Common myeloid progenitor, CD34-positive (primary cell): ENCODE data around the gene RIPPLY1.

Experiments
- CTCF ChIA-PET: fragments of 350-600 bp; sonication (Branson Sonifier 250); formaldehyde crosslinking; loops from one replicate; lab custom pipeline; 2021; ENCODE audit warnings: antibody characterized with exemption; lab: Charles Lee
- POLR2A ChIA-PET: fragments of 350-600 bp; sonication (Branson Sonifier 250); formaldehyde crosslinking; loops from one replicate; lab custom pipeline; 2021; ENCODE audit warnings: antibody characterized with exemption; lab: Charles Lee
- DNase-seq, 3 donors: peaks; one replicate each; pipeline versions ENCODE4 v3.0.0 to v3.0.0-alpha.2; 2013
- H3K27ac ChIP-seq, 2 experiments: 1 replicate in 1 of 2; 2 replicates in 1 of 2; pipeline ENCODE4 v1.7.0; 2013; ENCODE audit warnings: inconsistent platforms in 2 of 2, low read length in 2 of 2, mild to moderate bottlenecking in 2 of 2, low read depth in 1 of 2, moderate library complexity in 1 of 2; ENCODE audit not compliant: severe bottlenecking in 2 of 2, insufficient read depth in 1 of 2, poor library complexity in 1 of 2
- H3K27me3 ChIP-seq, 5 experiments: replicated peaks in 2 of 5; 1 replicate in 3 of 5; 2 replicates in 2 of 5; pipeline versions ENCODE4 v1.6.1 to v1.7.0; 2013; ENCODE audit warnings: low read length in 4 of 5, mild to moderate bottlenecking in 2 of 5, moderate library complexity in 2 of 5, inconsistent platforms in 1 of 5; ENCODE audit not compliant: insufficient read depth in 5 of 5, control insufficient read depth in 4 of 5
- H3K36me3 ChIP-seq, 4 experiments: 1 replicate in 2 of 4; 2 replicates in 2 of 4; pipeline versions ENCODE4 v1.6.1 to v1.7.0; 2013; ENCODE audit warnings: low read length in 3 of 4, control low read depth in 1 of 4, mild to moderate bottlenecking in 1 of 4; ENCODE audit not compliant: control insufficient read depth in 4 of 4, insufficient read depth in 4 of 4
- H3K4me1 ChIP-seq, 4 experiments: 1 replicate in 3 of 4; 2 replicates in 1 of 4; pipeline versions ENCODE4 v1.6.1 to v1.7.1; 2013; ENCODE audit warnings: low read length in 3 of 4, mild to moderate bottlenecking in 3 of 4, control low read depth in 1 of 4, inconsistent platforms in 1 of 4, moderate library complexity in 1 of 4; ENCODE audit not compliant: control insufficient read depth in 4 of 4, insufficient read depth in 4 of 4; ENCODE audit errors: control extremely low read depth in 1 of 4
- H3K4me3 ChIP-seq, 7 experiments: 1 replicate in 4 of 7; 2 replicates in 3 of 7; pipeline versions ENCODE4 v1.5.1 to v1.7.0; 2013; ENCODE audit warnings: mild to moderate bottlenecking in 7 of 7, low read length in 6 of 7, moderate library complexity in 6 of 7, inconsistent platforms in 2 of 7, low read depth in 2 of 7, control low read depth in 1 of 7; ENCODE audit not compliant: insufficient read depth in 4 of 7, control insufficient read depth in 1 of 7; ENCODE audit errors: extremely low read depth in 1 of 7
- H3K9me3 ChIP-seq, 5 experiments: 1 replicate in 4 of 5; 2 replicates in 1 of 5; pipeline versions ENCODE4 v1.6.1 to v1.7.1; 2013; ENCODE audit warnings: low read length in 4 of 5, mild to moderate bottlenecking in 2 of 5, inconsistent platforms in 1 of 5, low read depth in 1 of 5, moderate library complexity in 1 of 5; ENCODE audit not compliant: control insufficient read depth in 4 of 5, insufficient read depth in 2 of 5; ENCODE audit errors: control extremely low read depth in 1 of 5
- WGBS: methylation state at CpG from one replicate; pipeline ENCODE4 v1.1.5; 2013; ENCODE audit not compliant: insufficient coverage; 5-methylcytosine and 5-hydroxymethylcytosine counted together

The RIPPLY1 gene

GRCh38 chrX:106932492-106932923, 29.4 kb upstream of the RIPPLY1 start:
- Histone ChIP-seq H3K27ac (no peak overlapping the region), H3K9me3 (no peaks in the 10 kb centered on the region), H3K27me3 (peaks cover 0 to 60% (median 15%) of the 10 kb centered on the region in 5 experiments), H3K36me3 (no peaks in the 10 kb centered on the region), H3K4me3 (no peak overlapping the region), H3K4me1 (peaks cover 3 to 11% (median 4%) of the 10 kb centered on the region in 4 experiments)
- WGBS: 62% methylated on average over 4 of the region's 4 CpGs
- CTCF ChIA-PET: interaction anchor here (1.3 to 3.2 kb wide), 2 partner anchors 34 to 38 kb away, joined by 3 to 10 read pairs; no protein-coding TSS in a partner anchor
- no peak for DNase-seq
- POLR2A ChIA-PET: no interaction called here

- Histone ChIP-seq H3K27ac (no peak overlapping the region), H3K9me3 (no peaks in the 10 kb centered on the region), H3K4me1 (peaks cover 3 to 11% (median 4%) of the 10 kb centered on the region in 4 experiments), H3K27me3 (peaks cover 0 to 61% (median 14%) of the 10 kb centered on the region in 5 experiments), H3K36me3 (no peaks in the 10 kb centered on the region), H3K4me3 (no peak overlapping the region)
- CTCF ChIA-PET: interaction anchor here (1.3 to 3.2 kb wide), 2 partner anchors 33 to 37 kb away, joined by 3 to 10 read pairs; no protein-coding TSS in a partner anchor
- POLR2A ChIA-PET: no interaction called here
- no peak for DNase-seq
- 79% methylated on average over 3 of the region's 3 CpGs for WGBS
These were observed 28.8 kb upstream of the RIPPLY1 start for GRCh38 chrX:106931831-106932491.

GRCh38 chrX:106928227-106928626, 25.1 kb upstream of the RIPPLY1 start:
- no peak for DNase-seq
- CTCF ChIA-PET: interaction anchor here (1.1 kb wide), 1 partner anchor 32 kb away, joined by 3 read pairs; no protein-coding TSS in a partner anchor
- POLR2A ChIA-PET: no interaction called here
- Histone ChIP-seq H3K4me1 (peaks cover under 1 to 5% (median 3%) of the 10 kb centered on the region in 4 experiments), H3K36me3 (no peaks in the 10 kb centered on the region), H3K4me3 (no peak overlapping the region), H3K27me3 (peaks cover 0 to 65% (median 15%) of the 10 kb centered on the region in 5 experiments), H3K9me3 (no peaks in the 10 kb centered on the region), H3K27ac (no peak overlapping the region)
- whole genome bisulfite sequencing: 80% methylated on average over 4 of the region's 4 CpGs

GRCh38 chrX:106927700-106928099, 24.6 kb upstream of the RIPPLY1 start:
- no peak for DNase-seq
- no peaks in the 10 kb centered on the region for H3K4me1 ChIP-seq
- CTCF ChIA-PET: no interaction called here
- 100% methylated on average over 4 of the region's 5 CpGs for WGBS
- peaks cover 0 to 65% (median 15%) of the 10 kb centered on the region in 5 experiments for H3K27me3 ChIP-seq
- no peaks in the 10 kb centered on the region for H3K36me3 ChIP-seq
- H3K9me3 ChIP-seq: no peaks in the 10 kb centered on the region
- H3K27ac ChIP-seq: no peak overlapping the region
- H3K4me3 ChIP-seq: no peak overlapping the region
- POLR2A ChIA-PET: no interaction called here

GRCh38 chrX:106927023-106927422, 23.9 kb upstream of the RIPPLY1 start:
- H3K4me3 ChIP-seq: no peak overlapping the region
- no peak overlapping the region for H3K27ac ChIP-seq
- CTCF ChIA-PET: no interaction called here
- POLR2A ChIA-PET: no interaction called here
- peaks cover 0 to 70% (median 16%) of the 10 kb centered on the region in 5 experiments for H3K27me3 ChIP-seq
- H3K36me3 ChIP-seq: no peaks in the 10 kb centered on the region
- no peaks in the 10 kb centered on the region for H3K4me1 ChIP-seq
- DNase-seq: no peak
- WGBS: 100% methylated on average over 2 of the region's 3 CpGs
- no peaks in the 10 kb centered on the region for H3K9me3 ChIP-seq

- DNase-seq: no peak
- Histone ChIP-seq H3K27me3 (peaks cover 1 to 54% (median 5%) of the 10 kb centered on the region in 5 experiments), H3K9me3 (no peaks in the 10 kb centered on the region), H3K27ac (no peak overlapping the region), H3K4me1 (peaks cover 0 to 21% (median 12%) of the 10 kb centered on the region in 4 experiments), H3K36me3 (no peaks in the 10 kb centered on the region), H3K4me3 (no peak overlapping the region)
- WGBS: 85% methylated on average over 2 of the region's 2 CpGs
- ChIA-PET CTCF (interaction anchor here (0.8 to 1.7 kb wide), 3 partner anchors 8 to 27 kb away, joined by 3 to 4 read pairs (median 3); no protein-coding TSS in a partner anchor), POLR2A (interaction anchor here (0.6 kb wide), 1 partner anchor 126 kb away, joined by 3 read pairs; no protein-coding TSS in a partner anchor)
These were observed 18.5 kb upstream of the RIPPLY1 start for GRCh38 chrX:106921637-106922036.

GRCh38 chrX:106919932-106920452, 16.9 kb upstream of the RIPPLY1 start, which contains the start of gene CLDN2:
TSS of gene CLDN2 (plus strand) at chrX:106920402. CDS start at chrX:106928229, 7,827 bp downstream.
- Histone ChIP-seq H3K27ac (no peak within 1 kb of the TSS), H3K36me3 (no peaks in the 10 kb centered on the region), H3K27me3 (peaks cover 0 to 54% (median 17%) of the 10 kb centered on the region in 5 experiments), H3K4me1 (peaks cover 0 to 21% (median 12%) of the 10 kb centered on the region in 4 experiments), H3K4me3 (no peak within 1 kb of the TSS), H3K9me3 (no peaks in the 10 kb centered on the region)
- DNase-seq: no peak
- WGBS: 58% methylated on average over 2 of the region's 2 CpGs
- CTCF ChIA-PET: no interaction called here
- POLR2A ChIA-PET: no interaction called here
